ENCODE measurements around the gene CYP4F22.

GRCh38 chr19:15549581-15549980 lies 41.3 kb downstream of the CYP4F22 start:
- TF ChIP-seq CTCF (IDR thresholded peaks at IDR 0.05; ENCODE audit: low read length) (no peak), EZH2 (optimal IDR thresholded peaks at IDR 0.05; ENCODE audit: low read depth, low read length) (no peak)
